RWPE1 (cell line): ENCODE measurements around the gene KRCC1.
"Not testable (repeated sequence)": the region's sequence is repeated elsewhere in the genome, so short reads cannot be mapped to it uniquely, and the experiment has no call there.

Experiments
- CTCF ChIA-PET: fragments of 350-600 bp; sonication (Branson Sonifier 250); formaldehyde crosslinking; extraction: SDS; loops from one replicate; lab custom pipeline; 2021; lab: Yijun Ruan, JAX
- POLR2A ChIA-PET: fragments of 400-600 bp; formaldehyde crosslinking; extraction: SDS; loops from one replicate; lab custom pipeline; 2020; ENCODE audit warnings: antibody characterized with exemption; ENCODE audit not compliant: low non-redundant PET; lab: Yijun Ruan, JAX
- DNase-seq: peaks from one replicate; pipeline ENCODE4 v3.0.0; 2012; ENCODE audit warnings: low spot score
- H3K27ac ChIP-seq: fragments of 450-650 bp; 2 replicates; pipeline ENCODE4 v1.5.1; 2017
- CTCF ChIP-seq: fragments of 450-650 bp; conservative IDR thresholded peaks from 2 replicates; pipeline ENCODE4 v1.5.1; 2017; ENCODE audit warnings: low read depth, mild to moderate bottlenecking

The KRCC1 gene

GRCh38 chr2:88048541-88048940 lies 7.0 kb downstream of the KRCC1 start:
- ChIA-PET CTCF (no interaction called here), POLR2A (no interaction called here)
- DNase-seq = no peak
- TF ChIP-seq CTCF = no peak
- H3K27ac ChIP-seq = no peak overlapping the region

GRCh38 chr2:88045561-88045960 lies 10.0 kb downstream of the KRCC1 start:
- POLR2A ChIA-PET, DNase-seq, H3K27ac ChIP-seq, CTCF ChIA-PET: not testable (repeated sequence)

- ChIA-PET POLR2A (no interaction called here), CTCF (interaction anchor here (0.7 kb wide), 1 partner anchor 704 kb away, joined by 9 read pairs; no protein-coding TSS in a partner anchor)
- no peak for DNase-seq
- H3K27ac ChIP-seq = no peak overlapping the region
- TF ChIP-seq CTCF = no peak
These were observed 13.1 kb downstream of the KRCC1 start for GRCh38 chr2:88042476-88042875.

GRCh38 chr2:88038263-88039105 lies 17.1 kb downstream of the KRCC1 start:
- POLR2A ChIA-PET = interaction anchor here (0.5 kb wide), 1 partner anchor 528 kb away, joined by 6 read pairs; no protein-coding TSS in a partner anchor
- CTCF ChIA-PET = no interaction called here
- TF ChIP-seq CTCF = no peak
- no peak overlapping the region for H3K27ac ChIP-seq
- DNase-seq = peak; percentile 62

- TF ChIP-seq CTCF = no peak
- no peak overlapping the region for H3K27ac ChIP-seq
- POLR2A ChIA-PET = no interaction called here
- CTCF ChIA-PET = no interaction called here
- no peak for DNase-seq
These were observed 19.0 kb downstream of the KRCC1 start for GRCh38 chr2:88036606-88037005.

- H3K27ac ChIP-seq = no peak overlapping the region
- ChIA-PET CTCF (no interaction called here), POLR2A (no interaction called here)
- DNase-seq = no peak
- TF ChIP-seq CTCF = no peak
These were observed 19.4 kb downstream of the KRCC1 start for GRCh38 chr2:88036182-88036581.

- TF ChIP-seq CTCF = no peak
- DNase-seq = no peak
- ChIA-PET POLR2A (no interaction called here), CTCF (no interaction called here)
- no peak overlapping the region for H3K27ac ChIP-seq
These were observed 23.4 kb downstream of the KRCC1 start for GRCh38 chr2:88032070-88032702.
